HEK293T (cell line): ENCODE measurements around the gene GTF2B.

Source experiments
- FOXK2 ChIP-seq: fragments of 450-650 bp; IDR thresholded peaks from 2 replicates; pipeline ENCODE4 v1.6.1; 2016; ENCODE audit warnings: mild to moderate bottlenecking
- SP1 ChIP-seq: fragments of 450-650 bp; IDR thresholded peaks from 2 replicates; pipeline ENCODE4 v1.6.1; 2017

GRCh38 chr1:88892357-88892877 lies 1.1 kb upstream of the GTF2B start:
- TF ChIP-seq FOXK2 (no peak), SP1 (no peak)
